Left ventricle myocardium inferior (tissue), 1 donor: Measurements from ENCODE around the gene FCN3. TPM values are rescaled to one million over a fixed set of nuclear protein-coding genes. Genes with fewer than 3 reads are reported as not detected.

Source experiments
- DNase-seq: peaks from one replicate; pipeline ENCODE4 v3.0.0-alpha.2; 2020
- H3K27ac ChIP-seq: fragments of 200-600 bp; replicated peaks from 2 replicates; pipeline ENCODE4 v1.8.0; 2021
- H3K27me3 ChIP-seq: fragments of 200-600 bp; 2 replicates; pipeline ENCODE4 v1.8.0; 2021; ENCODE audit warnings: low read depth
- H3K36me3 ChIP-seq: fragments of 200-600 bp; 2 replicates; pipeline ENCODE4 v1.8.0; 2021
- H3K4me1 ChIP-seq: fragments of 200-600 bp; 2 replicates; pipeline ENCODE4 v1.8.0; 2021
- H3K4me3 ChIP-seq: fragments of 200-600 bp; 2 replicates; pipeline ENCODE4 v1.8.0; 2021; ENCODE audit warnings: mild to moderate bottlenecking, moderate library complexity
- H3K9me3 ChIP-seq: fragments of 200-600 bp; replicated peaks from 2 replicates; pipeline ENCODE4 v1.8.0; 2021
- CTCF ChIP-seq: fragments of 200-600 bp; IDR thresholded peaks from 2 replicates; pipeline ENCODE4 v1.8.0; 2021; ENCODE audit warnings: antibody characterized with exemption, mild to moderate bottlenecking, borderline replicate concordance
- intact Hi-C: fragments of 100-400 bp; cut with micrococcal nuclease; formaldehyde crosslinking; loops from one replicate; pipeline ENCODE4 v1.11.0; 2022
- total RNA-seq: library from RNA; stranded (reverse); fragmentation: NEBNext Ultra II Directional; extraction: Animal tissue kit (Norgen Biotek cat#: 25700); gene quantifications from one replicate; pipeline ENCODE4 v1.2.1, GENCODE V29; 2021
- donor health status: DM: no; HTN: yes; CAD: no; lungs with severe emphysema.

The FCN3 gene
- total RNA-seq, 1 donor from 2014 or later: 27.3 TPM

GRCh38 chr1:27346991-27347624 is 27.5 kb downstream of the FCN3 start:
- Histone ChIP-seq H3K4me3 (no peak overlapping the region), H3K4me1 (peaks cover 34% of the 10 kb centered on the region), H3K27ac (no peak overlapping the region), H3K36me3 (no peaks in the 10 kb centered on the region), H3K27me3 (no peaks in the 10 kb centered on the region), H3K9me3 (no peaks in the 10 kb centered on the region)
- intact Hi-C loops: no loop called here
- DNase-seq: no peak
- no peak for TF ChIP-seq CTCF

- Histone ChIP-seq H3K27ac (no peak overlapping the region), H3K27me3 (no peaks in the 10 kb centered on the region), H3K36me3 (no peaks in the 10 kb centered on the region), H3K9me3 (no peaks in the 10 kb centered on the region), H3K4me1 (peaks cover 35% of the 10 kb centered on the region), H3K4me3 (no peak overlapping the region)
- TF ChIP-seq CTCF: no peak
- intact Hi-C loops: no loop called here
- no peak for DNase-seq
Observed at GRCh38 chr1:27346357-27346756, 28.3 kb downstream of the FCN3 start.

- no peaks in the 10 kb centered on the region for H3K27me3 ChIP-seq
- TF ChIP-seq CTCF: no peak
- intact Hi-C loops: no loop called here
- no peak overlapping the region for H3K27ac ChIP-seq
- no peak for DNase-seq
- no peaks in the 10 kb centered on the region for H3K36me3 ChIP-seq
- no peak overlapping the region for H3K4me3 ChIP-seq
- H3K9me3 ChIP-seq: no peaks in the 10 kb centered on the region
- H3K4me1 ChIP-seq: peaks cover 24% of the 10 kb centered on the region
Observed at GRCh38 chr1:27345272-27345671, 29.4 kb downstream of the FCN3 start.

DNA sequence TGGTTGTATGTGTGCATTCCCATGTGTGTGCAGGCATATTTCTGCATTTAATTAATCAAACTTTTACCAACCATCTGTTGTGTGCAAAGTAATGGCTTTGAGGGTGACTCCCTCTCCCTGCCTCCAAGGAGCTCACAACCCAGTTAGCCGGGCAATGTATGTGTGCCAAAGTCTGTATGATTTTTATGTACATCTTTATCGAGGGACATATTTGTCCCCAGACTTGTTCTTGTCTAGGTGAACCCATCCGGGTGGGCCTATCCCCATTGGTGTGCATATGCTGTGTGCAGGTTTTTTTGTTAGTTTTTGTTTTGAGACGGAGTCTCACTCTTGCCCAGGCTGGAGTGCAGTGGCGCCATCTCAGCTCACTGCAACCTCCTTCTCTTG is 31.0 kb downstream of the FCN3 start:
- TF ChIP-seq CTCF: no peak
- H3K27me3 ChIP-seq: no peaks in the 10 kb centered on the region
- no peaks in the 10 kb centered on the region for H3K9me3 ChIP-seq
- H3K27ac ChIP-seq: no peak overlapping the region
- intact Hi-C loops: no loop called here
- no peaks in the 10 kb centered on the region for H3K36me3 ChIP-seq
- no peak for DNase-seq
- peaks cover 11% of the 10 kb centered on the region for H3K4me1 ChIP-seq
- H3K4me3 ChIP-seq: no peak overlapping the region

DNA sequence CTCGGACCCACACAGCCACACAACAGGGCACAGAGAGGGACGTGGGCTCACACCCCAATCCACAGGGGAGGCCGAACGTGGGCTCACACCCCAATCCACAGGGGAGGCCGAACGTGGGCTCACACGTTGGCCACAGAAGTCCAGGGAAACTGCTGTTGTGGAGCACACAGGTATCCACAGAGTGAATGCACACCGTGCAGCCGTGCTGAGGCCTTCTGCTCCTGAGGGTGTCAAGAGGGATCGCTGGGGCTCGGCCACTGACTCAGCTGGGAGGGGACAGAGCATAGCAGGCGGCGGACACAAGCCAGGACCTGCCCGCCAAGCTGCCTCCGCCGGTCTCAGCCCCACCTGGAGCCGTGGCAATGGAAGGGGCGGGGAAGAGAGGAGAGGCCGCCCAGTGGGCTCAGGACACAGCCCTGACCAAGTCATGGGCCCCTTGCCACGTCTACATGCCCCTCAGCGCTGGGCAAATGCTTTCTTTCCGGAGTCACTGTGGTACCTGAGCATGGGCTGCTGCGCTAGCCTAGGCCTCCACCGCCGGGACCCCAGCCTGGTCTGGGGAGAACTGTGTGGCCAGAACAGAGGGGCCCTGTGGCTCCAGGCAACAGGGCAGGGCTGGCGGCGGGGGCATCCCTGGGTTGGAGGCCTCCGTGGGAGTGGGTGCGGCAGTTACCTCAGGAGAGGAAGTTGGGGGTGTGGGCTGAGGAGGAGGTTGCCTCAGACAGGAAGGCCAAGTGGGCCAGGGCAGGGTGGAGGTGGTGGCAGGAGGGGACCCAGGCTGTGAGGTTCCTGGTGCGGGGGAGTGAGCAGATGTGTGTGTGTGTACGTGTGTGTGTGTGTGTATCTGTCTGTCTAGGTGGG is 31.6 kb downstream of the FCN3 start:
- no peak for TF ChIP-seq CTCF
- Histone ChIP-seq H3K9me3 (no peaks in the 10 kb centered on the region), H3K27me3 (no peaks in the 10 kb centered on the region), H3K4me1 (peaks cover 11% of the 10 kb centered on the region), H3K27ac (peak overlapping the region; percentile 43), H3K4me3 (peak overlapping the region; percentile 12), H3K36me3 (no peaks in the 10 kb centered on the region)
- intact Hi-C loops: no loop called here
- DNase-seq: no peak
